HEK293 (cell line): ENCODE results near the gene P2RY6.

Experiments
- CTCF ChIA-PET: fragments of 350-600 bp; formaldehyde crosslinking; extraction: SDS; loops from one replicate; lab custom pipeline; 2021; ENCODE audit warnings: antibody characterized with exemption; lab: Yijun Ruan, JAX
- POLR2A ChIA-PET: fragments of 300-600 bp; formaldehyde crosslinking; extraction: SDS; loops from one replicate; lab custom pipeline; 2020; ENCODE audit warnings: antibody characterized with exemption, inconsistent platforms; lab: Yijun Ruan, JAX
- H3K27ac ChIP-seq: fragments of 200-500 bp; sonication (Bioruptor generic); 2 replicates; pipeline ENCODE4 v1.5.1; 2014; ENCODE audit warnings: low read depth, low read length, control low read depth, inconsistent platforms; ENCODE audit errors: extremely low read depth
- H3K36me3 ChIP-seq, 2 experiments: fragments of 200-500 bp in 1 of 2; sonication (Bioruptor generic) in 1 of 2; 1 replicate in 1 of 2; 2 replicates in 1 of 2; pipeline ENCODE4 v1.5.1; 2014 to 2017; ENCODE audit warnings: inconsistent platforms in 2 of 2, low read length in 2 of 2; ENCODE audit not compliant: control insufficient read depth in 2 of 2, insufficient read depth in 1 of 2
- H3K4me1 ChIP-seq: fragments of 200-500 bp; sonication (Bioruptor generic); 2 replicates; pipeline ENCODE4 v1.5.1; 2014; ENCODE audit warnings: mild to moderate bottlenecking, low read length, inconsistent platforms; ENCODE audit not compliant: control insufficient read depth, insufficient read depth
- H3K4me3 ChIP-seq: 2 replicates; pipeline ENCODE4 v1.5.1; 2011; ENCODE audit warnings: low read depth, mild to moderate bottlenecking, control low read depth, low read length, moderate library complexity
- H3K9me3 ChIP-seq: fragments of 200-500 bp; sonication (Bioruptor generic); 2 replicates; pipeline ENCODE4 v1.5.1; 2014; ENCODE audit warnings: low read depth, low read length, inconsistent platforms; ENCODE audit not compliant: control insufficient read depth, insufficient read depth
- IKZF3 ChIP-seq: fragments of 450-650 bp; IDR thresholded peaks from 2 replicates; pipeline ENCODE4 v1.5.0; 2018; ENCODE audit warnings: missing biosample characterization, mild to moderate bottlenecking, missing genetic modification characterization, moderate library complexity
- PRDM6 ChIP-seq: fragments of 450-650 bp; formaldehyde crosslinking; IDR thresholded peaks from 2 replicates; pipeline ENCODE4 v1.5.1; 2017; ENCODE audit warnings: missing biosample characterization, missing genetic modification characterization
- SP2 ChIP-seq: fragments of 450-650 bp; formaldehyde crosslinking; IDR thresholded peaks from 2 replicates; pipeline ENCODE4 v1.5.1; 2016; ENCODE audit warnings: missing biosample characterization, missing genetic modification characterization
- SP7 ChIP-seq: fragments of 450-650 bp; formaldehyde crosslinking; IDR thresholded peaks from 2 replicates; pipeline ENCODE4 v1.5.1; 2016; ENCODE audit warnings: missing biosample characterization, missing genetic modification characterization
- ZNF211 ChIP-seq: fragments of 450-650 bp; formaldehyde crosslinking; IDR thresholded peaks from 2 replicates; pipeline ENCODE4 v1.5.1; 2016; ENCODE audit warnings: low read depth, missing biosample characterization, missing genetic modification characterization
- ZNF335 ChIP-seq: fragments of 450-650 bp; formaldehyde crosslinking; conservative IDR thresholded peaks from 2 replicates; pipeline ENCODE4 v1.5.1; 2016; ENCODE audit warnings: missing biosample characterization, missing genetic modification characterization
- ZNF362 ChIP-seq: fragments of 450-650 bp; formaldehyde crosslinking; IDR thresholded peaks from 2 replicates; pipeline ENCODE4 v1.5.1; 2016; ENCODE audit warnings: missing biosample characterization, missing genetic modification characterization
- ZNF366 ChIP-seq: fragments of 450-650 bp; formaldehyde crosslinking; conservative IDR thresholded peaks from 2 replicates; pipeline ENCODE4 v1.5.1; 2016; ENCODE audit warnings: missing biosample characterization, missing genetic modification characterization
- ZNF530 ChIP-seq: fragments of 450-650 bp; formaldehyde crosslinking; IDR thresholded peaks from 2 replicates; pipeline ENCODE4 v1.5.1; 2016; ENCODE audit warnings: low read depth, missing biosample characterization, missing genetic modification characterization
- ZNF654 ChIP-seq: fragments of 450-650 bp; formaldehyde crosslinking; IDR thresholded peaks from 2 replicates; pipeline ENCODE4 v1.5.1; 2016; ENCODE audit warnings: low read depth, missing biosample characterization, missing genetic modification characterization
- ZNF658 ChIP-seq: fragments of 450-650 bp; formaldehyde crosslinking; IDR thresholded peaks from 2 replicates; pipeline ENCODE4; 2016; ENCODE audit warnings: missing biosample characterization, missing genetic modification characterization
- ZNF704 ChIP-seq: fragments of 450-650 bp; formaldehyde crosslinking; IDR thresholded peaks from 2 replicates; pipeline ENCODE4 v1.5.1; 2016; ENCODE audit warnings: missing biosample characterization, missing genetic modification characterization
- TF ChIP-seq, protein P1 (sequence below): fragments of 450-650 bp; formaldehyde crosslinking; IDR thresholded peaks from 2 replicates; pipeline ENCODE4 v1.5.1; 2016; ENCODE audit warnings: missing biosample characterization, missing genetic modification characterization
- TF ChIP-seq, protein P2 (sequence below): fragments of 450-650 bp; formaldehyde crosslinking; IDR thresholded peaks from 2 replicates; pipeline ENCODE4 v1.5.1; 2016; ENCODE audit warnings: missing biosample characterization, missing genetic modification characterization, low read depth
- TF ChIP-seq, protein P3 (sequence below): fragments of 450-650 bp; formaldehyde crosslinking; IDR thresholded peaks from 2 replicates; pipeline ENCODE4 v1.5.1; 2016; ENCODE audit warnings: missing biosample characterization, missing genetic modification characterization

Gene P2RY6

GRCh38 chr11:73334384-73335203 lies 62.5 kb downstream of the P2RY6 start (continued):
- TF ChIP-seq, protein P1, sequence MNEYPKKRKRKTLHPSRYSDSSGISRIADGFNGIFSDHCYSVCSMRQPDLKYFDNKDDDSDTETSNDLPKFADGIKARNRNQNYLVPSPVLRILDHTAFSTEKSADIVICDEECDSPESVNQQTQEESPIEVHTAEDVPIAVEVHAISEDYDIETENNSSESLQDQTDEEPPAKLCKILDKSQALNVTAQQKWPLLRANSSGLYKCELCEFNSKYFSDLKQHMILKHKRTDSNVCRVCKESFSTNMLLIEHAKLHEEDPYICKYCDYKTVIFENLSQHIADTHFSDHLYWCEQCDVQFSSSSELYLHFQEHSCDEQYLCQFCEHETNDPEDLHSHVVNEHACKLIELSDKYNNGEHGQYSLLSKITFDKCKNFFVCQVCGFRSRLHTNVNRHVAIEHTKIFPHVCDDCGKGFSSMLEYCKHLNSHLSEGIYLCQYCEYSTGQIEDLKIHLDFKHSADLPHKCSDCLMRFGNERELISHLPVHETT, result no peak
- TF ChIP-seq ZNF658 (tag by site-specific recombination), result no peak
- TF ChIP-seq, protein P2, sequence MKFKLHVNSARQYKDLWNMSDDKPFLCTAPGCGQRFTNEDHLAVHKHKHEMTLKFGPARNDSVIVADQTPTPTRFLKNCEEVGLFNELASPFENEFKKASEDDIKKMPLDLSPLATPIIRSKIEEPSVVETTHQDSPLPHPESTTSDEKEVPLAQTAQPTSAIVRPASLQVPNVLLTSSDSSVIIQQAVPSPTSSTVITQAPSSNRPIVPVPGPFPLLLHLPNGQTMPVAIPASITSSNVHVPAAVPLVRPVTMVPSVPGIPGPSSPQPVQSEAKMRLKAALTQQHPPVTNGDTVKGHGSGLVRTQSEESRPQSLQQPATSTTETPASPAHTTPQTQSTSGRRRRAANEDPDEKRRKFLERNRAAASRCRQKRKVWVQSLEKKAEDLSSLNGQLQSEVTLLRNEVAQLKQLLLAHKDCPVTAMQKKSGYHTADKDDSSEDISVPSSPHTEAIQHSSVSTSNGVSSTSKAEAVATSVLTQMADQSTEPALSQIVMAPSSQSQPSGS (tag by site-specific recombination), result no peak

- POLR2A ChIA-PET, result interaction anchor here (1.0 to 2.8 kb wide), 3 partner anchors 22 to 33 kb away, joined by 4 to 30 read pairs (median 6); partner anchors contain the start of gene ARHGEF17
Measured at GRCh38 chr11:73335204-73335923, 63.2 kb downstream of the P2RY6 start.

More at GRCh38 chr11:73335204-73335923, 63.2 kb downstream of the P2RY6 start:
- H3K27ac ChIP-seq, result no peak overlapping the region; the same call in 1 of the 2 replicates
- TF ChIP-seq IKZF3 (tag by site-specific recombination), result peak; percentile 68
- TF ChIP-seq, protein P3, sequence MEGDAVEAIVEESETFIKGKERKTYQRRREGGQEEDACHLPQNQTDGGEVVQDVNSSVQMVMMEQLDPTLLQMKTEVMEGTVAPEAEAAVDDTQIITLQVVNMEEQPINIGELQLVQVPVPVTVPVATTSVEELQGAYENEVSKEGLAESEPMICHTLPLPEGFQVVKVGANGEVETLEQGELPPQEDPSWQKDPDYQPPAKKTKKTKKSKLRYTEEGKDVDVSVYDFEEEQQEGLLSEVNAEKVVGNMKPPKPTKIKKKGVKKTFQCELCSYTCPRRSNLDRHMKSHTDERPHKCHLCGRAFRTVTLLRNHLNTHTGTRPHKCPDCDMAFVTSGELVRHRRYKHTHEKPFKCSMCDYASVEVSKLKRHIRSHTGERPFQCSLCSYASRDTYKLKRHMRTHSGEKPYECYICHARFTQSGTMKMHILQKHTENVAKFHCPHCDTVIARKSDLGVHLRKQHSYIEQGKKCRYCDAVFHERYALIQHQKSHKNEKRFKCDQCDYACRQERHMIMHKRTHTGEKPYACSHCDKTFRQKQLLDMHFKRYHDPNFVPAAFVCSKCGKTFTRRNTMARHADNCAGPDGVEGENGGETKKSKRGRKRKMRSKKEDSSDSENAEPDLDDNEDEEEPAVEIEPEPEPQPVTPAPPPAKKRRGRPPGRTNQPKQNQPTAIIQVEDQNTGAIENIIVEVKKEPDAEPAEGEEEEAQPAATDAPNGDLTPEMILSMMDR, result peak; percentile 73
- no peak for TF ChIP-seq ZNF530 (tag by site-specific recombination)
- TF ChIP-seq ZNF211 (tag by site-specific recombination), result no peak
- TF ChIP-seq SP2 (tag by site-specific recombination), result 0 out of 2 replicates have a peak, but pooled peaks have one; percentile 21
- TF ChIP-seq ZNF362 (tag by site-specific recombination), result peak; percentile 82; the same call in 1 of the 2 replicates
- TF ChIP-seq SP7 (tag by site-specific recombination), result 0 out of 2 replicates have a peak, but pooled peaks have one; percentile 11
- 0 out of 2 replicates have a peak, but pooled peaks have one; percentile 23 for TF ChIP-seq PRDM6 (tag by site-specific recombination)
- TF ChIP-seq ZNF366, result 0 out of 2 replicates have a peak, but pooled peaks have one; percentile 33
- no peak for TF ChIP-seq ZNF704 (tag by site-specific recombination)
- TF ChIP-seq ZNF335, result peak; percentile 70
- peak; percentile 76 for TF ChIP-seq ZNF654 (tag by site-specific recombination)
- CTCF ChIA-PET, result interaction anchor here (0.5 to 7.5 kb wide), 36 partner anchors 9 to 1301 kb away, joined by 3 to 185 read pairs (median 4); partner anchors contain the start of gene ARHGEF17
- peaks cover 4% of the 10 kb centered on the region; the same call in 1 of the 2 replicates for H3K4me1 ChIP-seq
- H3K36me3 ChIP-seq, result no peaks in the 10 kb centered on the region
- no peaks in the 10 kb centered on the region for H3K9me3 ChIP-seq
- no peak overlapping the region for H3K4me3 ChIP-seq
